Epithelial cell of proximal tubule (primary cell): Measurements from ENCODE around the gene CA7. TPM values are rescaled to one million over a fixed set of nuclear protein-coding genes. Genes with fewer than 3 reads are reported as not detected.
"Not testable (repeated sequence)": the region's sequence is repeated elsewhere in the genome, so short reads cannot be mapped to it uniquely, and the experiment has no call there.

Experiments used
- DNase-seq: peaks from one replicate; pipeline ENCODE4 v3.0.0-alpha.2; 2011; ENCODE audit warnings: low read depth
- H3K4me3 ChIP-seq: 2 replicates; pipeline ENCODE4 v1.5.1; 2011; ENCODE audit warnings: low read depth, mild to moderate bottlenecking, low read length
- total RNA-seq: library from RNA; depleted of rRNA; stranded (reverse); fragments of >200 nt; gene quantifications from 2 replicates; pipeline ENCODE4 v1.2.3, GENCODE V29; 2015
- TF ChIP-seq, protein P1 (sequence below): conservative IDR thresholded peaks from 2 replicates; pipeline ENCODE4 v1.5.1; 2012; ENCODE audit warnings: low read depth, mild to moderate bottlenecking, low read length

Gene CA7
- total RNA-seq, 1 donor from 2014 or later: 0.12 TPM

DNA sequence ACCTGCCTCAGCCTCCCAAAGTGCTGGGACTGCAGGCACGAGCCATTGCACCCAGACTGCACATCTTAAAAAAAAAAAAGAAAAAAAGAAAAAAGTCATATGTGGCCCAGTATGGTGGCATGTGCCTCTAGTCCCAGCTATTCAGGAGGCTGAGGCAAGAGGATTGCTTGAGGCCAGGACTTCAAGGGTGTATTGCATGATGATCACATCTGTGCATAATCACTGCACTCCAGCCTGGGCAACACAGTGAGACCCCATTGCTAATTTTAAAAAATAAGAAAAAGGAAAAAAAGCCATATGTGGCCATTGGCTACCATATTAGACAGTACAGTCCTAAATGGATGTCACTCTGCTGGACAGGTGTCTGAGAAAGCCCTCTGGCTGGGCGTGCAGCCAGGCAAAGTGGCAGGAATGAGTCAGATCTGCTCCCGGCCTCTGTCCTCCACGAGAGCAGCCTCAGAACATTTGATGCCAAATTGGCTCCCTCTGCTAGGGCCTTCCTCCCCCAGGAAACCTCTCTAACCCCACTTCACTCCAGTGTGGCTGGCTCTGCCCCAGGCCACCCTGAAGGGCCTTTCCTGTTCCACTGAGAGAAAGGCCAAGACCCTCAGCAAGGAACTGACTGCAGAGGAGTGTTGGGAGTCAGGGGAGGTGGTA is 14.7 kb downstream of the CA7 start:
- TF ChIP-seq, protein P1, sequence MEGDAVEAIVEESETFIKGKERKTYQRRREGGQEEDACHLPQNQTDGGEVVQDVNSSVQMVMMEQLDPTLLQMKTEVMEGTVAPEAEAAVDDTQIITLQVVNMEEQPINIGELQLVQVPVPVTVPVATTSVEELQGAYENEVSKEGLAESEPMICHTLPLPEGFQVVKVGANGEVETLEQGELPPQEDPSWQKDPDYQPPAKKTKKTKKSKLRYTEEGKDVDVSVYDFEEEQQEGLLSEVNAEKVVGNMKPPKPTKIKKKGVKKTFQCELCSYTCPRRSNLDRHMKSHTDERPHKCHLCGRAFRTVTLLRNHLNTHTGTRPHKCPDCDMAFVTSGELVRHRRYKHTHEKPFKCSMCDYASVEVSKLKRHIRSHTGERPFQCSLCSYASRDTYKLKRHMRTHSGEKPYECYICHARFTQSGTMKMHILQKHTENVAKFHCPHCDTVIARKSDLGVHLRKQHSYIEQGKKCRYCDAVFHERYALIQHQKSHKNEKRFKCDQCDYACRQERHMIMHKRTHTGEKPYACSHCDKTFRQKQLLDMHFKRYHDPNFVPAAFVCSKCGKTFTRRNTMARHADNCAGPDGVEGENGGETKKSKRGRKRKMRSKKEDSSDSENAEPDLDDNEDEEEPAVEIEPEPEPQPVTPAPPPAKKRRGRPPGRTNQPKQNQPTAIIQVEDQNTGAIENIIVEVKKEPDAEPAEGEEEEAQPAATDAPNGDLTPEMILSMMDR: no peak
- no peak overlapping the region for H3K4me3 ChIP-seq
- no peak for DNase-seq

DNA sequence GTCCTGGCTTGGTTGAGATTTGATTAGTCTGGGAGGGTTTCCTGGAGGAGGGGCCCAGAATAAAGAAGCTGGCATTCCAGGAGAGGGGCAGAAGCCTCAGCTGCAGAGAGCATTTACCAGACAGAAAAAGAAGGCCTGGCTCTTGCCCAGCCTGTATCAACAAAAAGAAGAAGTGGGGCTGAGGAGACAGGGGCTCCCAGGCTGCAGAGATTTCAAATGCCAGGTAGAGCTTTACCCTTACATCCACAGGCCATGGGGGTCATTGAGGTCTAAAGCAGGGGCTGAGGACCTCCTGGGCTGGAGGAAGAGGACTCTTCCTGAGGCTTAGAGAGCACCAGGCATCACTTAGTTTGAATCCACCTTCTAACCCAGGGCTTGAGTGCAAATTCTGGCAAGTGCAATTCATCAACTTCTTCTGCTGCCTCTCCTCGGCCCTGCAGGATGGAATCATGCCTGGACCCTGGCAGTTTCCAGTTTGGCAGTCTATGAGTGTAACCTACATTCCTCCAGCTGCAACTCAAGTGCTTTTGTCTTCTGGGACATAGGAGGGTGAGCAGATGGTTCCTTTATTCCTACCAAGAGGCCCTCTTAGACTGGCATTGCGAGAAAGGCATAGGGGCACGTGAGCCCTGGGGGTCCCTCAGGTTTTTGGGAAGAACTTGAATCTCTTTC is 15.3 kb downstream of the CA7 start:
- H3K4me3 ChIP-seq: no peak overlapping the region
- TF ChIP-seq, protein P1: no peak
- DNase-seq: no peak

DNA sequence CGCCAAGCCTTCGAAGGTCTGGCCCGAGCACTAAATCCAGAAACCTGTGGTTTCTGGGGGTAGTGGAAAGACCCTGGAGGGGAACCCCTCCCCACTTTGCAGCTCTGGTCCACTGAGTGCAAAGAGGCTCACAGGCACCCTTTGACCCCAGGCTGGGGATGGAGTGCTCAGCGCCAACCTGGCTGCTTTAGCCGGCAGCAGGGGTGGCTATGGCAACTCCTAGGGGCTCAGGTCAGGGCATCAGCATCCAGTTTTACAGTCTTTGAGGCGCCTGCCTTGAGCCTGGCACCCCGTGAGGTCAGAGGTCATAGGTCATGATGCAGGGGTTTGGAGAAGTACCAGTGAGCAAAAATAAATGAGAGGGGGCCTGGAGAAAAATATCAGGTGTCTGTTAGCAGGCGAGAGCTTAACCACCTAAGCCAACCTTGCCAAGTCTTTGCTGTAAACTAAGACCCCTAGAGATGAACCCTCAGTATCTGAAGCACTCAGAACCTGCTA is 17.9 kb downstream of the CA7 start:
- H3K4me3 ChIP-seq: no peak overlapping the region
- DNase-seq: no peak
- TF ChIP-seq, protein P1: no peak

DNA sequence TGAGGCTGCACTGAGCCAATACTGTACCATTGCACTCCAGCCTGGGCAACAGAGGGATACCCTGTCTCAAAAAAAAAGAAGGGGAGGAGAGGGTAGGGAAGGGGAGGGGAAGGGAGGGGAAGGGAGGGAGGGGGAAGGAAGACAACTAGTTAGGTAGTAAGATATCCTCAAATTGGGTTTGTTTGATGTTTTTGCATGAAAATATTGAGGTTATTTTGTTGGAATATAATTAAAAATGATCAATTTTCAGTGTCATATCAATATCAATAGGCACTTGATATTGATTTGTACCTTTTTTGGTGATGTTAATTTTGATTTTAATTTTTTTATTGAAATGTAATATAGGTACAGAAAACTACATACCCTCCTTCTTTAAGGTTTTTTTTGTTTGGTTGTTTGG is 19.5 kb downstream of the CA7 start:
- TF ChIP-seq, protein P1: no peak
- no peak overlapping the region for H3K4me3 ChIP-seq
- no peak for DNase-seq

DNA sequence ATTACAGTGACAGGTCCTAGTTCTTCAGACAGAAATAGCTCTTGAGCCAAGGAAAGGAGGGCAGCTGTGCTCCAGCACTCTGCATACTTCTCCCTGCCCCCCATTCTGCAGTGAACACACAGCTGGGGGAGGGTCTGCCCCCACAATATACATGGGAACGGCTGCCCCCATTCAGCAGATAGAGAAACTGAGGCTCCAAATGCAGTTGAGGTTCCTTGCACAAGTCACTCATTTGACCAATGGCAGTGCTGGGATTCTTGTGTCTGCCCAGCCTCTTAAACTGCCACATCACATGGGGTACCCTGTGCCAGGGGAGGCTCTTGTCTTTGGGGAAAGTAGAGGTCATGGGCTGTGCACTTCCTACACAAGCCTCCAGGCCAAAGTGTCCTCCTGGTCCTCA is 25.2 kb downstream of the CA7 start:
- TF ChIP-seq, protein P1: no peak
- no peak overlapping the region for H3K4me3 ChIP-seq
- no peak for DNase-seq

DNA sequence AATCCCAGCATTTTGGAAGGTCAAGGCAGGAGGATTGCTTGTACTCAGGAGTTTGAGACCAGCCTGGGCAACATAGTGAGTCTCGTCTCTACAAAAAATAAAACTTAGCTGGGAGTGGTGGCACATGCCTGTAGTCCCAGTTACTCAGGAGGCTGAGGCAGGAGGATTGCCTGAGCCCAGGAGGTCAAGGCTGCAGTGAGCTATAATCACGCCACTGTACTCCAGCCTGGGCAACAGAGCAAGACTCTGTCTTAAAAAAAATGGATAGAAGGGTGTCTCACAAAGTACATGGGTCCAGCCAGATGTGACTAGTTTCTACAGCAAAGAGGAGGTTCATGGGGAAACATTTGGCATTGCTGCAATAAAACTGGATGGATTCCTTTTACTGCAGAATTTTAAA is 27.1 kb downstream of the CA7 start:
- DNase-seq, H3K4me3 ChIP-seq: not testable (repeated sequence)

DNA sequence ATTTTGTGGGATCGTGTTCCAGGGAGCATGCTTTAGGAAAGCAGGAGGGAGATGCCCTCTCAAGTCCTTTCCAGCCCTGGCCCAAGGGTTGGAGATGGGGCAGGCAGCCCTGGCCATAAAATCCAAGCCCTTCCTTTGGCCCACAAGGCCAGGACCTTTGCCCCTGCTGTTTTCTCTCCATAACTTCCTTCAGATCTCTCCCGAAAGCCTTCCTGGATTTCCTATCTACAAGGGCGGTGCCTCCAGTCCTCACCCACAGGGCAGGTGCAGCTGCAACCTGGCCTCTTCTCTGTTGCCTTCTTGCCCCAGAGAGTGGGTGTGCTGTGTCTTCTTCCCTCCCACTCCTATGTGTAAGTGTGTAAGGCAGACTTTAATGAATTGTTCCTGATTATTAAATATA is 27.6 kb downstream of the CA7 start:
- no peak overlapping the region for H3K4me3 ChIP-seq
- TF ChIP-seq, protein P1: no peak
- DNase-seq: no peak
